ENCODE results near the gene CNTN1. TPM values are rescaled to one million over a fixed set of nuclear protein-coding genes. Genes with fewer than 3 reads are reported as not detected.

CNTN1 gene
- total RNA-seq, 6 donors from 2014 or later, result 1.0 to 9.8 (median 5.6) TPM

- no peak overlapping the region for H3K4me3 ChIP-seq
- no peaks in the 10 kb centered on the region for H3K27me3 ChIP-seq
- H3K9me3 ChIP-seq, result no peaks in the 10 kb centered on the region
- H3K27ac ChIP-seq, result no peak overlapping the region
- TF ChIP-seq POLR2A (IDR thresholded peaks at IDR 0.05), result no peak
- no peak for TF ChIP-seq CTCF (IDR thresholded peaks at IDR 0.05)
- no peak for TF ChIP-seq POLR2AphosphoS5 (IDR thresholded peaks at IDR 0.05)
- no peak for TF ChIP-seq EP300 (IDR thresholded peaks at IDR 0.05)
- ATAC-seq (ENCODE audit: low FRiP score in 2 of 2) (no peak), DNase-seq (no peak)
- H3K4me1 ChIP-seq, result no peaks in the 10 kb centered on the region
- no peaks in the 10 kb centered on the region for H3K36me3 ChIP-seq
- 95 to 100% methylated on average over 1 of the region's 1 CpG for WGBS, 2 donors
Observed at GRCh38 chr12:40650038-40650704, 42.1 kb upstream of the CNTN1 start.

DNA sequence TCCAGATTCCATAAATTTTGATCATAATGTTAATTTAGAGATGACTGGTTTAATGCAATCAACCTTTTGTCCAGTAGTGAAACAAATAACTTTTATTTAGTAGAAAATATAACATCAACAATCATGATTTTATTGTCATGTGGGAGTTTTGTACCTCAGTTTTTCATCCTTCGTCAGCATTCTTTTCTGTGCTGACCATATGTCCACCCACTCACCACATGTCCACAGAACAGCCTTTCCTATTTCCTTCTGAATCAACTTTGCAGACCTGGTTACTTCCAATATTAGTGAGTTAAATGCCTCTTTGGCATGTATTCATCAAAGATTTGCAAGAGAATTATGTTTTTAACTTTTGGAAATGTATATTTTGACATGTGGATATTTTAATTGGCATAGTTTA is 36.8 kb upstream of the CNTN1 start:
- Histone ChIP-seq H3K4me1 (no peaks in the 10 kb centered on the region), H3K9me3 (no peaks in the 10 kb centered on the region), H3K27me3 (no peaks in the 10 kb centered on the region), H3K27ac (no peak overlapping the region), H3K36me3 (no peaks in the 10 kb centered on the region), H3K4me3 (no peak overlapping the region)
- TF ChIP-seq POLR2AphosphoS5 (IDR thresholded peaks at IDR 0.05), result no peak
- TF ChIP-seq EP300 (IDR thresholded peaks at IDR 0.05), result no peak
- no peak for TF ChIP-seq CTCF (IDR thresholded peaks at IDR 0.05)
- no peak for TF ChIP-seq POLR2A (IDR thresholded peaks at IDR 0.05)
- no peak for DNase-seq
- ATAC-seq (ENCODE audit: low FRiP score in 2 of 2), result no peak
- 75 to 84% methylated on average over 1 of the region's 1 CpG for WGBS, 2 donors

GRCh38 chr12:40662366-40662765 is 29.9 kb upstream of the CNTN1 start:
- no peak overlapping the region for H3K4me3 ChIP-seq
- H3K27ac ChIP-seq, result no peak overlapping the region
- H3K27me3 ChIP-seq, result no peaks in the 10 kb centered on the region
- H3K4me1 ChIP-seq, result no peaks in the 10 kb centered on the region
- ATAC-seq (ENCODE audit: low FRiP score in 2 of 2) (no peak), DNase-seq (no peak)
- TF ChIP-seq POLR2A (IDR thresholded peaks at IDR 0.05) (no peak), CTCF (IDR thresholded peaks at IDR 0.05) (no peak), POLR2AphosphoS5 (IDR thresholded peaks at IDR 0.05) (no peak), EP300 (IDR thresholded peaks at IDR 0.05) (no peak)
- no peaks in the 10 kb centered on the region for H3K36me3 ChIP-seq
- 95 to 97% methylated on average over 4 of the region's 4 CpGs for WGBS, 2 donors
- H3K9me3 ChIP-seq, result peaks cover 0 to 5% (median 1%) of the 10 kb centered on the region in 4 donors

GRCh38 chr12:40663781-40664180 is 28.5 kb upstream of the CNTN1 start:
- 72 to 78% methylated on average over 1 of the region's 1 CpG for WGBS, 2 donors
- DNase-seq, result no peak
- no peak for TF ChIP-seq POLR2AphosphoS5 (IDR thresholded peaks at IDR 0.05)

DNA sequence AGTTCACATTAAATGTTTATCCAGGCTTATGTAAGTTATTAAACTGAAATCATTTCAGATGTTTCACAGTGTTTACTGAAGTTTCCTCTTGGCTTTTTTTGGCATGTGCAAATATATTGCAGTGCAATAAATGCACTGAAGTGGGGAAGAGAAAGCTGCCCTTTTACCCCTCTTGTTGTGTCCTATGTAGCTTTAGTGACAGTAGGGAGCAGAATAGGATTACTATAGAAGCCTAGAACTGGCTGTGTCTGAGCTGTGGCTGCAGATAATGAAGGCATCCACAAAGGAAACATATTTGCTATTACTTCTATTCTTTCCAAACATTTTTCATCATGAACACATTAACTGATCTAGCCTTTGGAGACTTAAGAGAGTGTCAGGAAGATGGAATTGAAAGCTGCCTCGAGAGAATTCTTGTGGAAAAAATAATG is 24.1 kb upstream of the CNTN1 start:
- Histone ChIP-seq H3K36me3 (no peaks in the 10 kb centered on the region), H3K27ac (no peak overlapping the region), H3K27me3 (no peaks in the 10 kb centered on the region), H3K4me1 (peaks cover 0 to 7% (median 1%) of the 10 kb centered on the region in 4 donors), H3K9me3 (no peaks in the 10 kb centered on the region), H3K4me3 (no peak overlapping the region)
- 23 to 33% methylated on average over 1 of the region's 1 CpG for WGBS, 2 donors
- peak in 1 of 2 donors; percentile 61 for ATAC-seq (ENCODE audit: low FRiP score in 2 of 2)
- TF ChIP-seq CTCF (IDR thresholded peaks at IDR 0.05) (no peak), EP300 (IDR thresholded peaks at IDR 0.05) (no peak), POLR2A (IDR thresholded peaks at IDR 0.05) (no peak), POLR2AphosphoS5 (IDR thresholded peaks at IDR 0.05) (no peak)
- DNase-seq, result no peak

More at GRCh38 chr12:40663781-40664180, 28.5 kb upstream of the CNTN1 start:
- H3K4me1 ChIP-seq, result peaks cover 0 to 6% (median 1%) of the 10 kb centered on the region in 4 donors
- no peak overlapping the region for H3K4me3 ChIP-seq
- H3K27ac ChIP-seq, result no peak overlapping the region
- peaks cover 0 to 5% (median 1%) of the 10 kb centered on the region in 4 donors for H3K9me3 ChIP-seq
- H3K27me3 ChIP-seq, result no peaks in the 10 kb centered on the region
- H3K36me3 ChIP-seq, result no peaks in the 10 kb centered on the region
- no peak for ATAC-seq (ENCODE audit: low FRiP score in 2 of 2)
